CD8-positive, alpha-beta memory T cell (primary cell): ENCODE data around the gene WFS1. TPM values are rescaled to one million over a fixed set of nuclear protein-coding genes. Genes with fewer than 3 reads are reported as not detected.

Experiments used
- CTCF ChIA-PET: fragments of 350-600 bp; sonication (Branson Sonifier 250); formaldehyde crosslinking; loops from one replicate; lab custom pipeline; 2021; ENCODE audit warnings: antibody characterized with exemption; lab: Charles Lee
- POLR2A ChIA-PET: fragments of 350-600 bp; sonication (Branson Sonifier 250); formaldehyde crosslinking; loops from one replicate; lab custom pipeline; 2021; ENCODE audit warnings: antibody characterized with exemption; lab: Charles Lee
- DNase-seq, 5 donors: peaks; one replicate each; pipeline versions ENCODE4 v3.0.0 to v3.0.0-alpha.2; 2020 to 2022; ENCODE audit warnings: mixed read lengths in 1 of 5
- H3K27ac ChIP-seq: one replicate; pipeline ENCODE4 v1.7.0; 2013; ENCODE audit warnings: low read depth, mild to moderate bottlenecking, low read length, moderate library complexity
- H3K27me3 ChIP-seq: 2 replicates; pipeline ENCODE4 v1.7.0; 2013; ENCODE audit warnings: low read length, mild to moderate bottlenecking; ENCODE audit not compliant: insufficient read depth, poor library complexity, severe bottlenecking
- H3K36me3 ChIP-seq: 2 replicates; pipeline ENCODE4 v1.7.0; 2013; ENCODE audit warnings: mild to moderate bottlenecking, low read length, moderate library complexity; ENCODE audit not compliant: insufficient read depth
- H3K4me1 ChIP-seq: 2 replicates; pipeline ENCODE4 v1.7.0; 2013; ENCODE audit warnings: mild to moderate bottlenecking, low read length, moderate library complexity; ENCODE audit not compliant: insufficient read depth
- H3K4me3 ChIP-seq: 2 replicates; pipeline ENCODE4 v1.7.0; 2013; ENCODE audit warnings: mild to moderate bottlenecking, low read length
- H3K9me3 ChIP-seq: 2 replicates; pipeline ENCODE4 v1.7.0; 2013; ENCODE audit warnings: mild to moderate bottlenecking, low read length
- H3K27ac Mint-ChIP-seq, 8 donors: one replicate each; pipeline ENCODE4 v1.8.0; 2020 to 2021; ENCODE audit warnings: mixed read lengths in 8 of 8, mild to moderate bottlenecking in 6 of 8, inconsistent platforms in 3 of 8, moderate library complexity in 3 of 8
- H3K27me3 Mint-ChIP-seq, 2 donors: one replicate each; pipeline ENCODE4 v1.8.0; 2020 to 2021; ENCODE audit warnings: mixed read lengths in 2 of 2, mild to moderate bottlenecking in 1 of 2, moderate library complexity in 1 of 2
- H3K36me3 Mint-ChIP-seq, 3 donors: one replicate each; pipeline ENCODE4 v1.8.0; 2020 to 2021; ENCODE audit warnings: mixed read lengths in 3 of 3, inconsistent platforms in 1 of 3, mild to moderate bottlenecking in 1 of 3
- H3K4me1 Mint-ChIP-seq, 3 donors: one replicate each; pipeline ENCODE4 v1.8.0; 2020 to 2021; ENCODE audit warnings: mixed read lengths in 3 of 3, inconsistent platforms in 1 of 3, mild to moderate bottlenecking in 1 of 3
- H3K4me3 Mint-ChIP-seq, 7 donors: one replicate each; pipeline ENCODE4 v1.8.0; 2020 to 2021; ENCODE audit warnings: mixed read lengths in 7 of 7, mild to moderate bottlenecking in 6 of 7, moderate library complexity in 4 of 7, inconsistent platforms in 2 of 7
- H3K9me3 Mint-ChIP-seq, 5 donors: one replicate each; pipeline ENCODE4 v1.8.0; 2020 to 2022; ENCODE audit warnings: mixed read lengths in 5 of 5, mild to moderate bottlenecking in 3 of 5, moderate library complexity in 2 of 5, inconsistent platforms in 1 of 5
- polyA plus RNA-seq: library from polyadenylated mRNA; unstranded; fragments of 300-500 nt; fragmentation: Illumina TruSeq; gene quantifications from one replicate; pipeline ENCODE4 v1.2.3, GENCODE V29; 2021
- total RNA-seq, 2 experiments: library from RNA; stranded (reverse); gene quantifications; one replicate each; pipeline ENCODE4 v1.2.3, GENCODE V29; 2021

The WFS1 gene
- total and polyA plus RNA-seq, 3 experiments from 2014 or later, result 3.4 to 5.1 (median 5.1) TPM

DNA sequence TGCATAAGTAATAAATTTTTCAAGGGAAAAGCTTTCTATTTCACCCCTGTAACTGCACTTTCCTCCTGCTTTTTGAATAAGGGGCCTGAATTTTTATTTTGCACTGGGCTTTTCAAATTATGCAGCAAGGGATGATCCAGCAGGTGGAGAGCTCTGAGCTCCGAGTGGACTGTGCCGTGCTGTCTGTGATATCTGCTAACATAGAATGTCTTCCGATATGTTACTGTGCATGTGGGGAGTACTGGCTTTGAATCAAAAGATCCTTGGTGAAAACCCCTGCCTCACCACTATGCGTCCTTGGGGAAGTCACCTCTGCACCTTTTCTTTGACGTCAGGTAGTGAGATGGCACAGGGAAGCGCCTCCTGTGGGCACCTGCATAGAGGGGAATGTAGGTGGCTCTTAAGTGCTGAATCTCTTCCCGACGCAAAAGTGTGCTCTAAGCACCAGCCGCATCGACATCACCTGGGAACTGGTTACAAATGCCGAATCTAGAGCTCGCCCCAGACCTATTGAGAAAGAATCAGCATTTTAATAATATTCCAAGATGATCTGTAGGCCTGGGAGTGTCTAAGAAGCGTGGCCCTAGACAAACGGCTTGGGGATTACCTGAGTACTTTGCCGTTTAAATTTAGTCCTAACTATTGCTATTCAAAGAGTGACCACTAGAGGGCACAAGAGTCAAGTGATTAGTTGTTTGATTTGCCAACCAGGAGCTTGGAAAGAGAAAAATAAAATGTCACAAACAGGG lies 19.2 kb upstream of the WFS1 start:
- DNase-seq, result peak in 2 of 5 donors; percentile 51 to 55
- no peak overlapping the region for H3K27ac ChIP-seq
- Mint-ChIP-seq H3K4me3 (peak overlapping the region in 1 of 7 donors; percentile 41), H3K4me1 (peaks cover 0 to 5% (median 3%) of the 10 kb centered on the region in 3 donors), H3K9me3 (no peaks in the 10 kb centered on the region), H3K36me3 (no peaks in the 10 kb centered on the region), H3K27me3 (peaks cover 22 to 60% of the 10 kb centered on the region in 2 donors), H3K27ac (no peak overlapping the region)
- CTCF ChIA-PET, result interaction anchor here (0.7 to 12.6 kb wide), 24 partner anchors 9 to 296 kb away, joined by 3 to 205 read pairs (median 4); partner anchors contain the start of gene WFS1
- H3K4me1 ChIP-seq, result peaks cover 4% of the 10 kb centered on the region
- no peaks in the 10 kb centered on the region for H3K36me3 ChIP-seq
- POLR2A ChIA-PET, result no interaction called here
- no peak overlapping the region for H3K4me3 ChIP-seq
- H3K27me3 ChIP-seq, result peaks cover 6% of the 10 kb centered on the region
- H3K9me3 ChIP-seq, result no peaks in the 10 kb centered on the region

DNA sequence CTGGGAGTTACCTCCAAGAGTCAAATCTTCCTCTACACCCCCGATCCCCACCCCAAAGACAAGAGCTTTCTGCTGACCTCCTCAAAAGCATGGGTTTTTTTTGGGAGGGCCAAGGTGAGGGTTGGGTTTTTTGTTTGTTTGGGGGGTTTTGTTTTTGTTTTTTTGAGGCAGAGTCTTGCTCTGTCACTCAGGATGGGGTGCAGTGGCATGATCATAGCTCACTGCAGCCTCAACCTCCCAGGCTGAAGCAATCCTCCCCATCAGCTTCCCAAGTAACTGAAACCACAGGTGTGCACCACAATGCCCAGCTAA lies 18.7 kb upstream of the WFS1 start:
- H3K4me3 Mint-ChIP-seq, result no peak overlapping the region
- peaks cover 4% of the 10 kb centered on the region for H3K4me1 ChIP-seq
- CTCF ChIA-PET, result interaction anchor here (0.7 to 12.6 kb wide), 19 partner anchors 9 to 295 kb away, joined by 3 to 205 read pairs (median 5); partner anchors contain the start of gene WFS1
- no peaks in the 10 kb centered on the region for H3K36me3 ChIP-seq
- no peak overlapping the region for H3K27ac ChIP-seq
- H3K27ac Mint-ChIP-seq, result no peak overlapping the region
- no peaks in the 10 kb centered on the region for H3K36me3 Mint-ChIP-seq
- no peaks in the 10 kb centered on the region for H3K9me3 Mint-ChIP-seq
- no peak for DNase-seq
- peaks cover 6% of the 10 kb centered on the region for H3K27me3 ChIP-seq
- no peaks in the 10 kb centered on the region for H3K9me3 ChIP-seq
- POLR2A ChIA-PET, result no interaction called here
- no peak overlapping the region for H3K4me3 ChIP-seq
- peaks cover 22 to 62% of the 10 kb centered on the region in 2 donors for H3K27me3 Mint-ChIP-seq
- peaks cover 0 to 5% (median 3%) of the 10 kb centered on the region in 3 donors for H3K4me1 Mint-ChIP-seq

DNA sequence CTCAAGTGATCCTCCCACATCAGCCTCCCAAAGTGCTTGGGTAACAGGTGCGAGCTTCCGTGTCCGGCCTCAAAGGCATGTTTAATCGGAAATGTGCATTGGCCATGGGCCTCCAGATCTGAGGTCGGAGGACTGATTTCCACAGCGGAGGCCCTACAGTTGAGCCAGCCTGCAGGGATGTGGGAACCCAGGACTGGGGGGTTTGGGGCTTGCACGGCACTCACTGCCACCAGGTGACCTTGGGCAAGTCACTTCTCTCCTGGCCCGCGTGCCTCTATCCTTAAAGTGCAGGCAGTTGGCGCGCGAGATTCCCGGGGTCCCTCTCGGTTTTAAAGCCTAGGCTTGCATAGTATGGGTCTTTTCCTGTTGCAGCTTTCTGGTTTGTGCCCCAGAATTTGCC lies 18.3 kb upstream of the WFS1 start:
- H3K9me3 ChIP-seq, result no peaks in the 10 kb centered on the region
- ChIA-PET CTCF (interaction anchor here (0.7 to 12.6 kb wide), 18 partner anchors 9 to 295 kb away, joined by 3 to 205 read pairs (median 6); partner anchors contain the start of gene WFS1), POLR2A (no interaction called here)
- H3K36me3 Mint-ChIP-seq, result no peaks in the 10 kb centered on the region
- no peak overlapping the region for H3K4me3 ChIP-seq
- H3K36me3 ChIP-seq, result no peaks in the 10 kb centered on the region
- no peak overlapping the region for H3K4me3 Mint-ChIP-seq
- DNase-seq, result no peak
- H3K27ac Mint-ChIP-seq, result no peak overlapping the region
- H3K27me3 ChIP-seq, result peaks cover 6% of the 10 kb centered on the region
- H3K4me1 Mint-ChIP-seq, result peaks cover 0 to 5% (median 3%) of the 10 kb centered on the region in 3 donors
- no peaks in the 10 kb centered on the region for H3K9me3 Mint-ChIP-seq
- peaks cover 19 to 61% of the 10 kb centered on the region in 2 donors for H3K27me3 Mint-ChIP-seq
- no peak overlapping the region for H3K27ac ChIP-seq
- H3K4me1 ChIP-seq, result peaks cover 4% of the 10 kb centered on the region

DNA sequence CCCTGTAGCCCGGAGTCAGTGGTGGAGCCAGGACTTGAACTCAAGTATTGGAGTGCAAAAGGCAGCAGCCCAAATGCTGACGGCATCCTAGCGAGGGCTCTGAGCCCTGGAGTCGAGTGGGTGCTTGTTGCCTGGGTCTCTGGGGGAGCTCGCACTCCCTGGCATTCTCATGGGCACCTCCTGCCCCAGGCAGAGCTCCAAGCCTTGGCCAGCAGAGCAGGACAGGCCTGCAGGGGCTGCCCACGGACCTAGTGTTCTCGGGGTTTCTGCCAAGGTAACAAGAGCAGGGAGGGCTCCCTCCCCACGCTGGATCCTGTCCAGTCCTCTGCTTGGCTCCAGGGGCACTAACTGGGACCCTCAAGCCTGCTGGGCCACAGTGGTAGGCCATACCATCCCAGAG lies 17.6 kb upstream of the WFS1 start:
- H3K27me3 ChIP-seq, result peaks cover under 1% of the 10 kb centered on the region
- no peaks in the 10 kb centered on the region for H3K36me3 Mint-ChIP-seq
- peaks cover 2 to 8% (median 6%) of the 10 kb centered on the region in 3 donors for H3K4me1 Mint-ChIP-seq
- H3K4me3 Mint-ChIP-seq, result no peak overlapping the region
- H3K27me3 Mint-ChIP-seq, result peaks cover 15 to 59% of the 10 kb centered on the region in 2 donors
- no peaks in the 10 kb centered on the region for H3K9me3 Mint-ChIP-seq
- H3K4me1 ChIP-seq, result peaks cover 4% of the 10 kb centered on the region
- no peak for DNase-seq
- no peak overlapping the region for H3K27ac Mint-ChIP-seq
- no peak overlapping the region for H3K27ac ChIP-seq
- ChIA-PET POLR2A (no interaction called here), CTCF (interaction anchor here (2.2 to 12.6 kb wide), 5 partner anchors 15 to 117 kb away, joined by 10 to 205 read pairs (median 18); partner anchors contain the start of gene WFS1)
- no peak overlapping the region for H3K4me3 ChIP-seq
- no peaks in the 10 kb centered on the region for H3K9me3 ChIP-seq
- H3K36me3 ChIP-seq, result no peaks in the 10 kb centered on the region

DNA sequence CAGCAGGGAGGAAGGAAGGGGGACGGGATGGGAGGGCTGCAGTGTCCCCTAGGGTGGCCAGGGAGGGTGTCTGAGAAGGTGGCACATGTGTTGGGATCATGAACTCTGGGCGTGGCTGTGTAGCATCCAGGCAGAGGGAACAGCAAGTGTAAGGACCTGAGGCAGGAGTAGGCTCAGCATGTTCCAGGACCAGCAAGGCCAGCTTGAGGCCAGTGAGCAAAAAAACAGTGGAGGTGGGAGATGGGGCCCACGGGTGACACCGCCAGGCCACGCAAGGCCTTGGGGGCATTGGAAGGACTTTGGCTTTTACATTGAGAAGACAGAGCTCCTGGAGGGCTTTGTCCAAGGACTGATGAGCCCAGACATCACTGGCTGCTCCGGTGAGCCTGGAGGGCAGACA lies 16.5 kb upstream of the WFS1 start:
- Histone ChIP-seq H3K27ac (no peak overlapping the region), H3K9me3 (no peaks in the 10 kb centered on the region), H3K4me3 (no peak overlapping the region), H3K4me1 (peaks cover 4% of the 10 kb centered on the region), H3K27me3 (no peaks in the 10 kb centered on the region), H3K36me3 (no peaks in the 10 kb centered on the region)
- POLR2A ChIA-PET, result no interaction called here
- Mint-ChIP-seq H3K4me3 (no peak overlapping the region), H3K9me3 (no peaks in the 10 kb centered on the region), H3K36me3 (no peaks in the 10 kb centered on the region), H3K4me1 (peaks cover 7 to 15% (median 12%) of the 10 kb centered on the region in 3 donors), H3K27me3 (peaks cover 21 to 58% of the 10 kb centered on the region in 2 donors), H3K27ac (no peak overlapping the region)
- no peak for DNase-seq
- CTCF ChIA-PET, result interaction anchor here (1.6 to 12.6 kb wide), 4 partner anchors 17 to 119 kb away, joined by 4 to 205 read pairs (median 15); partner anchors contain the start of gene WFS1

DNA sequence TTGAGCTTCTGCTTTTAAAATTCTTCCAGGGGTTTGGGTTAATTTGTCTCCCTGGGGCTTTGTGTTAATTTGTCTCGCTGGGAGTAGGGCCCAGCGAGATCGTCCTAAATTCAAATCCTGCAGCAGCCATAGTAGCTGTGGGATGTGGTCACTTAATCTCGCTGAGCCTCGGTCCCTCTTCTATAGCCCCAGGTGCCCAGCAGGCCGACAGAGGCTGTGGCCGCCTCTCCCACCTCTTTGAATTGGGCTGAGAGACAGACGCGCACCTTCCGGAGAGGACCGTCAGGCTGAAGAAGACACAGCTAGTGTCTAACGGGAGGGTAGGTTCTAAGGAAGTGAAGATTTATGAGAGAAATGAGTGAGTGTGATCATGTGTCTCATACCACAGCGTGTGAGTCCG lies 15.7 kb upstream of the WFS1 start:
- CTCF ChIA-PET, result interaction anchor here (0.8 to 12.6 kb wide), 4 partner anchors 11 to 120 kb away, joined by 3 to 205 read pairs (median 12); partner anchors contain the start of gene WFS1
- Mint-ChIP-seq H3K4me1 (peaks cover 7 to 15% (median 12%) of the 10 kb centered on the region in 3 donors), H3K27me3 (peaks cover 19 to 55% of the 10 kb centered on the region in 2 donors)

DNA sequence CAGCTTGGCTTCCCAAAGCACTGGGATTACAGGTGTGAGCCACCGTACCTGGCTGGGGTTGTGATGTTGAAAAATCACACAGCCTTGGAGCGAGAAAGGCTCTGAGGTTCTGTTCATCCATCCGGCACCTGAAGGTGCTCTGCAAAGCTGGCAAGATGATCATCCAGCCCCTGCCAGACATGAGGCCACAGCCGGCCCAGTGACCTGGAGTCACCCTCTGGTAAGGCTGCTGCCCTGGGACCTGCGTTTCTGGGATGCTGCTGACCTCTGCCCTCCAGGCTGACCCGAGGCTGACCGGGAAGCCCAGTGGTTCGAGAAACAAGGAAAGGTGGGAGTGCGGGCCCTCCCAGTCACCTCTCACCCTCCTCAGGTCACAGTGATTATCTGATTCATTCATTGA lies 13.5 kb upstream of the WFS1 start:
- Histone ChIP-seq H3K4me3 (no peak overlapping the region), H3K4me1 (no peaks in the 10 kb centered on the region), H3K27me3 (no peaks in the 10 kb centered on the region), H3K9me3 (no peaks in the 10 kb centered on the region), H3K36me3 (no peaks in the 10 kb centered on the region), H3K27ac (no peak overlapping the region)
- Mint-ChIP-seq H3K4me3 (no peak overlapping the region), H3K4me1 (peaks cover 7 to 10% (median 9%) of the 10 kb centered on the region in 3 donors), H3K9me3 (no peaks in the 10 kb centered on the region), H3K27ac (no peak overlapping the region), H3K36me3 (no peaks in the 10 kb centered on the region), H3K27me3 (peaks cover 22 to 53% of the 10 kb centered on the region in 2 donors)
- POLR2A ChIA-PET, result no interaction called here
- CTCF ChIA-PET, result interaction anchor here (12.6 kb wide), 1 partner anchor 73 kb away, joined by 205 read pairs; no protein-coding TSS in a partner anchor
- DNase-seq, result no peak

More for the DNA sequence above, 15.7 kb upstream of the WFS1 start:
- no peak overlapping the region for H3K4me3 Mint-ChIP-seq
- no peak overlapping the region for H3K4me3 ChIP-seq
- no peaks in the 10 kb centered on the region for H3K36me3 Mint-ChIP-seq
- H3K36me3 ChIP-seq, result no peaks in the 10 kb centered on the region
- H3K9me3 ChIP-seq, result no peaks in the 10 kb centered on the region
- peak overlapping the region in 1 of 8 donors; percentile 87 for H3K27ac Mint-ChIP-seq
- no peak for DNase-seq
- H3K4me1 ChIP-seq, result peaks cover 4% of the 10 kb centered on the region
- H3K27ac ChIP-seq, result no peak overlapping the region
- H3K9me3 Mint-ChIP-seq, result no peaks in the 10 kb centered on the region
- POLR2A ChIA-PET, result no interaction called here
- H3K27me3 ChIP-seq, result no peaks in the 10 kb centered on the region
